NCI-H2196 (cell line): ENCODE measurements around the gene PCDHAC1.

ENCODE experiments used
- DNase-seq: peaks from one replicate; lab custom pipeline; 2025; ENCODE audit not compliant: unreplicated experiment; lab: John Stamatoyannopoulos, UW

Gene PCDHAC1

DNA sequence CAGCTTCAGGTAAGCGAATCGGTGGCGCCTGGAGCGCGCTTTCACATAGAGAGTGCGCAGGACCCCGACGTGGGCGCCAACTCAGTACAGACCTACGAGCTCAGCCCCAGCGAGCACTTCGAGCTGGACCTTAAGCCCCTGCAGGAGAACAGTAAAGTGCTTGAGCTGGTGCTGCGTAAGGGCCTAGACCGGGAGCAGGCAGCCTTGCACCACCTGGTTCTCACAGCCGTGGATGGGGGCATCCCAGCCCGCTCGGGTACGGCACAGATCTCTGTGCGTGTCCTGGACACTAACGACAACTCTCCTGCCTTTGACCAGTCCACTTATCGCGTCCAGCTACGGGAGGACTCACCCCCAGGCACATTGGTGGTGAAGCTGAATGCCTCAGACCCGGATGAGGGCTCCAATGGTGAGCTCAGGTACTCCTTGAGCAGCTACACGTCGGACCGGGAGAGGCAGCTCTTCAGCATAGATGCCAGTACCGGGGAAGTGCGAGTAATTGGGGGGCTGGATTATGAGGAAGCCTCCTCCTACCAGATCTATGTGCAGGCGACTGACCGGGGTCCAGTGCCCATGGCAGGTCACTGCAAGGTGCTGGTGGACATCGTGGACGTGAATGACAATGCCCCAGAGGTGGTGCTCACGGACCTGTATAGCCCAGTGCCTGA lies 41.3 kb downstream of the PCDHAC1 start:
- no peak for DNase-seq

DNA sequence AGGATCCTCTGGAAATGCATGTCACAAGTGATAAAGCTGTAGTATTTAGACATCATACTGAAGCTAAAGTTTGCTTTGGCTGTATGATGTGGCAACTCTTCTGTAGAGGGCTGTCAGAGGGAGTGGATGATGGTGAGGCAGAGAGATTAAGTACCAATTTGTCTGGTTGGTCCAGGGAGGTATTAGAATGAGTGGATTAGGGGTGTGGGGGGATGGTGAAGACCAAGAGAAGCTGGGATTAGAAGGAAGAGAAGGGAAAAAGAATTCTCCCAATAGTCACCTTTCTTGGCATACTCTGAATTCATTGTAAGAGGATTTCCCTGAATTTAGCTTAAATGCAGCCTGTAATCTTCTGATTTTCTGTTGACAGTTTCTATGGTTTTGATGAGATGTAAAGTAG lies 43.8 kb downstream of the PCDHAC1 start:
- no peak for DNase-seq

- DNase-seq, result no peak
Measured at GRCh38 chr5:140973550-140973949, 47.5 kb downstream of the PCDHAC1 start.

DNA sequence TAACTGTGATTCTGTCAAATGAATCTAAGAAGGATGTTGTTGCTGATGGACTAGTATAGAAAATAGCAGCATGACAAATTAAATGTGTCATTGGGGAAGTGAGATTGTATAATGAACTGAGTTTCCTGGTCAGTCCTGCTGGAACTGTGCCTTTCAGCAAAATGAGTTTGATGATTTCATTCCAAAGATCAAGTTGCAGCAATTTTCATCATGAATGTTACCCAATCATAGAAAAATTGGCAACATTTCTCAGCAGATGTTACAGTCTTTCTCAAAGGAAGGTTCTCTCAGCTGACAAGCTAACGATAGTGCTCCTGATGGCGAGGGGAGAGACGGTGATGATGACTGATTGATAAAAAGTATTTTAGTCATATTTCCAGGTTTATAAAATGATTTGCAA lies 50.9 kb downstream of the PCDHAC1 start:
- peak; percentile 61 for DNase-seq

DNA sequence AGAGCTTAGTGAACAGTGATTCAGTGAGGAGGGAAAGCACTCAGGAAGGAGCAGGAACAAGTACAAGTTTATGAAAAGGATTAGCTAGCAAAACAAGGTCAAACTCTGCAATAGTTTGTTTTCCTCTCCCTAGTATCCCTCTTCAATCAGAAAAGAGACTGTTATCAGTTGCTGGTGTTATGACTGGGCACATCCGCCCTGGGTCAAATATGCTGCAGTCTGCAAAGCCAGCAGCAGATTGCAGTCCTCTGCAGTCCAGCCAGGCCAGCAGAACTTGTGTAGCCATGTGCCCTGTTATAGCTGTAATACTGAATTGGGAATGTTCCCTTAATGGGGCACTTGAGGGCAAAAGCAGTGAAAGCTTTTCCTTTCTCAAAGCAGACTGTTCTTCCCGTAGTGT lies 52.2 kb downstream of the PCDHAC1 start:
- DNase-seq, result no peak

DNA sequence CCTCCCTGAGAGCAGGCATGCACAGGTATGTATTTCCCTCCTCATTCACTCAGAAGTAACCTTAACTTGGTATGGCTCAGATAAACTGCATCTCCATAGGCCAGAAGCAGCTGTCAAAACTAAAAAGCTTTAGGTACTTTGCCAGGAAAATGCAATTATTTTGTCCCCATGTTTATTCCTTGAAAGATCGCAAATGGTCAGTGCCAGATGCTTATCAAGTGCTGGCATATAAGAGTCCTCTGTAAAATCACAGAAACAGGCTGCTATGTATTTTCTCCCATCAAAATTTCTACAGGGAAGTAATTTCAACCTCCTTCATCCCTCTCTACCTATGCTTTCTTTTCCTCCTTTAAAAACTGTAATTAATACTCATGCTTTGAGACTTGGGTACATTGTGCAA lies 52.9 kb downstream of the PCDHAC1 start:
- DNase-seq, result no peak
